Measurements from ENCODE around the gene LTO1.
A peak's percentile ranks its signal among the peaks of the same experiment; 100 is the strongest.

The LTO1 gene

GRCh38 chr11:69674267-69674885 is 777 bp downstream of the LTO1 start:
- no peak overlapping the region for H2BK12ac ChIP-seq (ENCODE audit: low read length)
- peak overlapping the region; percentile 93 for H2AK5ac ChIP-seq (ENCODE audit: low read length)
- WGBS (ENCODE audit: extremely low coverage, insufficient coverage, insufficient read length) = no CpG with 5 or more reads among the region's 18 CpGs
- H3K18ac ChIP-seq (ENCODE audit: low read length) = peak overlapping the region; percentile 94
- H3K79me1 ChIP-seq (ENCODE audit: low read length) = peaks cover 5% of the 10 kb centered on the region
- no peaks in the 10 kb centered on the region for H3K27me3 ChIP-seq (ENCODE audit: insufficient read depth, low read length)
- peak overlapping the region; percentile 96 for H4K8ac ChIP-seq (ENCODE audit: low read depth, low read length)
- H3K4me1 ChIP-seq (ENCODE audit: control insufficient read depth in 1 of 2, insufficient read depth in 2 of 2, low read length in 2 of 2) = peaks cover 4 to 6% of the 10 kb centered on the region in 2 experiments
- peak overlapping the region; percentile 89 for H3K14ac ChIP-seq (ENCODE audit: low read length)
- H2BK120ac ChIP-seq (ENCODE audit: insufficient read depth, low read length, poor library complexity) = no peak overlapping the region
- peaks cover 7% of the 10 kb centered on the region for H3K79me2 ChIP-seq (ENCODE audit: control insufficient read depth, insufficient read depth, low read length, poor library complexity)
- peak; percentile 61 to 67 for DNase-seq
- no peaks in the 10 kb centered on the region for H3K9me3 ChIP-seq (ENCODE audit: insufficient read depth, low read depth, low read length)
- H3K9ac ChIP-seq (ENCODE audit: low read length) = peak overlapping the region; percentile 99
- H3K4me2 ChIP-seq (ENCODE audit: low read length) = peak overlapping the region; percentile 87
- H3K36me3 ChIP-seq (ENCODE audit: control insufficient read depth in 1 of 2, insufficient read depth in 2 of 2, low read length in 2 of 2) = peaks cover 14 to 19% of the 10 kb centered on the region in 2 experiments
- H2AFZ ChIP-seq (ENCODE audit: insufficient read depth, low read length, poor library complexity) = peak overlapping the region; percentile 75
- H3K4ac ChIP-seq (ENCODE audit: low read depth, low read length) = peak overlapping the region; percentile 85
- H4K91ac ChIP-seq (ENCODE audit: low read depth, low read length) = peak overlapping the region; percentile 84
- H3K27ac ChIP-seq (ENCODE audit: low read depth, low read length) = no peak overlapping the region
- peak overlapping the region; percentile 88 for H4K12ac ChIP-seq (ENCODE audit: low read depth, low read length)
- H3K4me3 ChIP-seq (ENCODE audit: low read depth, low read length) = peak overlapping the region; percentile 100
- peak overlapping the region; percentile 57 for H2BK5ac ChIP-seq (ENCODE audit: low read depth, low read length, poor library complexity)
- H3K23ac ChIP-seq (ENCODE audit: low read length) = no peak overlapping the region

- Histone ChIP-seq H3K4me3 (ENCODE audit: low read depth, low read length) (no peak overlapping the region), H3K9me3 (ENCODE audit: insufficient read depth, low read depth, low read length) (no peaks in the 10 kb centered on the region), H3K4me2 (ENCODE audit: low read length) (no peak overlapping the region), H3K14ac (ENCODE audit: low read length) (no peak overlapping the region), H3K79me2 (ENCODE audit: control insufficient read depth, insufficient read depth, low read length, poor library complexity) (peaks cover 7% of the 10 kb centered on the region), H2BK120ac (ENCODE audit: insufficient read depth, low read length, poor library complexity) (no peak overlapping the region), H3K4ac (ENCODE audit: low read depth, low read length) (no peak overlapping the region), H3K18ac (ENCODE audit: low read length) (no peak overlapping the region), H4K8ac (ENCODE audit: low read depth, low read length) (no peak overlapping the region), H2BK5ac (ENCODE audit: low read depth, low read length, poor library complexity) (no peak overlapping the region), H3K27ac (ENCODE audit: low read depth, low read length) (no peak overlapping the region), H4K91ac (ENCODE audit: low read depth, low read length) (no peak overlapping the region), H2BK12ac (ENCODE audit: low read length) (no peak overlapping the region), H4K12ac (ENCODE audit: low read depth, low read length) (no peak overlapping the region), H2AFZ (ENCODE audit: insufficient read depth, low read length, poor library complexity) (no peak overlapping the region), H3K23ac (ENCODE audit: low read length) (no peak overlapping the region), H3K27me3 (ENCODE audit: insufficient read depth, low read length) (no peaks in the 10 kb centered on the region), H3K9ac (ENCODE audit: low read length) (no peak overlapping the region), H3K79me1 (ENCODE audit: low read length) (peaks cover 5% of the 10 kb centered on the region), H2AK5ac (ENCODE audit: low read length) (no peak overlapping the region), H3K36me3 (ENCODE audit: control insufficient read depth in 1 of 2, insufficient read depth in 2 of 2, low read length in 2 of 2) (peaks cover 26 to 34% of the 10 kb centered on the region in 2 experiments), H3K4me1 (ENCODE audit: control insufficient read depth in 1 of 2, insufficient read depth in 2 of 2, low read length in 2 of 2) (peaks cover 4 to 6% of the 10 kb centered on the region in 2 experiments)
- no CpG with 5 or more reads among the region's 10 CpGs for WGBS (ENCODE audit: extremely low coverage, insufficient coverage, insufficient read length)
- peak in 1 of 2 donors; percentile 51 for DNase-seq
Observed at GRCh38 chr11:69671734-69672465, 3.3 kb downstream of the LTO1 start.

GRCh38 chr11:69670158-69670845 is 4.9 kb downstream of the LTO1 start:
- WGBS (ENCODE audit: extremely low coverage, insufficient coverage, insufficient read length) = no CpG with 5 or more reads among the region's 18 CpGs
- H2BK120ac ChIP-seq (ENCODE audit: insufficient read depth, low read length, poor library complexity) = no peak overlapping the region
- no peak overlapping the region for H3K9ac ChIP-seq (ENCODE audit: low read length)
- no peak overlapping the region for H4K12ac ChIP-seq (ENCODE audit: low read depth, low read length)
- no peak overlapping the region for H2BK5ac ChIP-seq (ENCODE audit: low read depth, low read length, poor library complexity)
- H2AK5ac ChIP-seq (ENCODE audit: low read length) = no peak overlapping the region
- H3K27me3 ChIP-seq (ENCODE audit: insufficient read depth, low read length) = no peaks in the 10 kb centered on the region
- no peaks in the 10 kb centered on the region for H3K9me3 ChIP-seq (ENCODE audit: insufficient read depth, low read depth, low read length)
- peaks cover 4 to 6% of the 10 kb centered on the region in 2 experiments for H3K4me1 ChIP-seq (ENCODE audit: control insufficient read depth in 1 of 2, insufficient read depth in 2 of 2, low read length in 2 of 2)
- H3K4me3 ChIP-seq (ENCODE audit: low read depth, low read length) = no peak overlapping the region
- no peak overlapping the region for H4K91ac ChIP-seq (ENCODE audit: low read depth, low read length)
- H3K36me3 ChIP-seq (ENCODE audit: control insufficient read depth in 1 of 2, insufficient read depth in 2 of 2, low read length in 2 of 2) = peaks cover 37 to 45% of the 10 kb centered on the region in 2 experiments
- H2AFZ ChIP-seq (ENCODE audit: insufficient read depth, low read length, poor library complexity) = no peak overlapping the region
- H3K14ac ChIP-seq (ENCODE audit: low read length) = no peak overlapping the region
- no peak overlapping the region for H2BK12ac ChIP-seq (ENCODE audit: low read length)
- peaks cover 5% of the 10 kb centered on the region for H3K79me1 ChIP-seq (ENCODE audit: low read length)
- peak; percentile 96 to 98 for DNase-seq
- H4K8ac ChIP-seq (ENCODE audit: low read depth, low read length) = no peak overlapping the region
- H3K18ac ChIP-seq (ENCODE audit: low read length) = no peak overlapping the region
- H3K4ac ChIP-seq (ENCODE audit: low read depth, low read length) = no peak overlapping the region
- no peak overlapping the region for H3K4me2 ChIP-seq (ENCODE audit: low read length)
- peaks cover 7% of the 10 kb centered on the region for H3K79me2 ChIP-seq (ENCODE audit: control insufficient read depth, insufficient read depth, low read length, poor library complexity)
- no peak overlapping the region for H3K27ac ChIP-seq (ENCODE audit: low read depth, low read length)
- no peak overlapping the region for H3K23ac ChIP-seq (ENCODE audit: low read length)

- H4K91ac ChIP-seq (ENCODE audit: low read depth, low read length) = no peak overlapping the region
- H3K9ac ChIP-seq (ENCODE audit: low read length) = no peak overlapping the region
- H2BK5ac ChIP-seq (ENCODE audit: low read depth, low read length, poor library complexity) = no peak overlapping the region
- no peak for DNase-seq
- no CpG with 5 or more reads among the region's 19 CpGs for WGBS (ENCODE audit: extremely low coverage, insufficient coverage, insufficient read length)
- H4K12ac ChIP-seq (ENCODE audit: low read depth, low read length) = no peak overlapping the region
- H3K79me1 ChIP-seq (ENCODE audit: low read length) = no peaks in the 10 kb centered on the region
- no peak overlapping the region for H3K14ac ChIP-seq (ENCODE audit: low read length)
- no peak overlapping the region for H2BK120ac ChIP-seq (ENCODE audit: insufficient read depth, low read length, poor library complexity)
- H3K23ac ChIP-seq (ENCODE audit: low read length) = no peak overlapping the region
- peaks cover 43 to 51% of the 10 kb centered on the region in 2 experiments for H3K36me3 ChIP-seq (ENCODE audit: control insufficient read depth in 1 of 2, insufficient read depth in 2 of 2, low read length in 2 of 2)
- no peaks in the 10 kb centered on the region for H3K9me3 ChIP-seq (ENCODE audit: insufficient read depth, low read depth, low read length)
- no peak overlapping the region for H3K18ac ChIP-seq (ENCODE audit: low read length)
- H3K4me3 ChIP-seq (ENCODE audit: low read depth, low read length) = no peak overlapping the region
- H3K4me1 ChIP-seq (ENCODE audit: control insufficient read depth in 1 of 2, insufficient read depth in 2 of 2, low read length in 2 of 2) = peaks cover 4 to 5% of the 10 kb centered on the region in 2 experiments
- no peaks in the 10 kb centered on the region for H3K27me3 ChIP-seq (ENCODE audit: insufficient read depth, low read length)
- peaks cover under 1% of the 10 kb centered on the region for H3K79me2 ChIP-seq (ENCODE audit: control insufficient read depth, insufficient read depth, low read length, poor library complexity)
- H3K4me2 ChIP-seq (ENCODE audit: low read length) = no peak overlapping the region
- H3K27ac ChIP-seq (ENCODE audit: low read depth, low read length) = no peak overlapping the region
- H2AK5ac ChIP-seq (ENCODE audit: low read length) = no peak overlapping the region
- H4K8ac ChIP-seq (ENCODE audit: low read depth, low read length) = no peak overlapping the region
- no peak overlapping the region for H3K4ac ChIP-seq (ENCODE audit: low read depth, low read length)
- no peak overlapping the region for H2AFZ ChIP-seq (ENCODE audit: insufficient read depth, low read length, poor library complexity)
- no peak overlapping the region for H2BK12ac ChIP-seq (ENCODE audit: low read length)
Observed at GRCh38 chr11:69669486-69669885, 5.7 kb downstream of the LTO1 start.

All from trophoblast cell (in vitro differentiated cells and primary cell).